ENCODE data around the gene MSMP.

DNA sequence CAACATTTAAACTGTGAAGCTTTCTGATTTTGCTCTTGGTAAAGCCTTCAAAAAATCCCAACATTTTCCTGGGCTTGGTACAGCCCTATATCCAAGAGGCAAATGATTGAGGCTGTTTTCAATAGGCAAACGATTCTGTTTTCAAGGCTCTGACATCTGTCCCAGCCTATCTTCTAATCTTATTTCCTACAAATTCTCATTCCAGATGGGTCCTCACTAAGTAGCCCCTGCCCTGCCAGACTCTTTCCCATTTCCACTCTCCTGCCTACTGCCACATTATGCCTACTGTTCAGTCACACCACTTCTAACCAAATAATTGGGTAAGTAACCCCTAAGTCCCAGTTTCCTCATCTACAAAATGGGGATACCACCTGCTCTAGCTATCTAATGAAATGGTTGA lies 8.5 kb downstream of the MSMP start:
- TF ChIP-seq, protein P1, sequence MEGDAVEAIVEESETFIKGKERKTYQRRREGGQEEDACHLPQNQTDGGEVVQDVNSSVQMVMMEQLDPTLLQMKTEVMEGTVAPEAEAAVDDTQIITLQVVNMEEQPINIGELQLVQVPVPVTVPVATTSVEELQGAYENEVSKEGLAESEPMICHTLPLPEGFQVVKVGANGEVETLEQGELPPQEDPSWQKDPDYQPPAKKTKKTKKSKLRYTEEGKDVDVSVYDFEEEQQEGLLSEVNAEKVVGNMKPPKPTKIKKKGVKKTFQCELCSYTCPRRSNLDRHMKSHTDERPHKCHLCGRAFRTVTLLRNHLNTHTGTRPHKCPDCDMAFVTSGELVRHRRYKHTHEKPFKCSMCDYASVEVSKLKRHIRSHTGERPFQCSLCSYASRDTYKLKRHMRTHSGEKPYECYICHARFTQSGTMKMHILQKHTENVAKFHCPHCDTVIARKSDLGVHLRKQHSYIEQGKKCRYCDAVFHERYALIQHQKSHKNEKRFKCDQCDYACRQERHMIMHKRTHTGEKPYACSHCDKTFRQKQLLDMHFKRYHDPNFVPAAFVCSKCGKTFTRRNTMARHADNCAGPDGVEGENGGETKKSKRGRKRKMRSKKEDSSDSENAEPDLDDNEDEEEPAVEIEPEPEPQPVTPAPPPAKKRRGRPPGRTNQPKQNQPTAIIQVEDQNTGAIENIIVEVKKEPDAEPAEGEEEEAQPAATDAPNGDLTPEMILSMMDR (IDR thresholded peaks at IDR 0.05) = no peak
- TF ChIP-seq EZH2 (IDR thresholded peaks at IDR 0.05; ENCODE audit: borderline replicate concordance, insufficient read depth, low read depth, low read length, poor library complexity, severe bottlenecking) = no peak
